Measurements from ENCODE around the gene AMOTL2.

Gene AMOTL2

GRCh38 chr3:134364936-134365765 is 9.1 kb downstream of the AMOTL2 start:
- no peak for DNase-seq

- DNase-seq = peak; percentile 21
Observed at GRCh38 chr3:134364061-134364935, 9.9 kb downstream of the AMOTL2 start.

GRCh38 chr3:134363381-134363755 is 10.9 kb downstream of the AMOTL2 start:
- no peak for DNase-seq

GRCh38 chr3:134362670-134363380 is 11.4 kb downstream of the AMOTL2 start:
- DNase-seq = no peak

GRCh38 chr3:134362221-134362620 is 12.0 kb downstream of the AMOTL2 start:
- no peak for DNase-seq

- DNase-seq = no peak
Observed at GRCh38 chr3:134361162-134361835, 12.9 kb downstream of the AMOTL2 start.

GRCh38 chr3:134360046-134360445 is 14.2 kb downstream of the AMOTL2 start:
- DNase-seq = no peak

- no peak for DNase-seq
Observed at GRCh38 chr3:134359121-134360010, 14.9 kb downstream of the AMOTL2 start.

- DNase-seq = no peak
Observed at GRCh38 chr3:134357914-134358811, 16.1 kb downstream of the AMOTL2 start.

- no peak for DNase-seq
Observed at GRCh38 chr3:134357261-134357913, 16.9 kb downstream of the AMOTL2 start.

- DNase-seq = no peak
Observed at GRCh38 chr3:134356411-134357040, 17.7 kb downstream of the AMOTL2 start.

GRCh38 chr3:134355416-134355815 is 18.8 kb downstream of the AMOTL2 start:
- no peak for DNase-seq

GRCh38 chr3:134354612-134355251 is 19.5 kb downstream of the AMOTL2 start:
- no peak for DNase-seq

- DNase-seq = no peak
Observed at GRCh38 chr3:134353831-134354611, 20.2 kb downstream of the AMOTL2 start.

- DNase-seq = no peak
Observed at GRCh38 chr3:134353171-134353825, 20.9 kb downstream of the AMOTL2 start.

GRCh38 chr3:134352031-134352671 is 22.1 kb downstream of the AMOTL2 start:
- no peak for DNase-seq

GRCh38 chr3:134351427-134351826 is 22.8 kb downstream of the AMOTL2 start:
- DNase-seq = no peak
